ENCODE results near the gene SLC26A6. TPM values are rescaled to one million over a fixed set of nuclear protein-coding genes. Genes with fewer than 3 reads are reported as not detected.

The SLC26A6 gene
- 27.3 and 27.9 TPM in 2 replicates for polyA plus RNA-seq (2013)

GRCh38 chr3:48635222-48636021, at the start of gene SLC26A6:
TSS of gene SLC26A6 (minus strand) at chr3:48635461. CDS start at chr3:48635393, 68 bp downstream.
- peak within 1 kb of the TSS; percentile 62 for H2BK12ac ChIP-seq (ENCODE audit: low read length)
- H3K79me1 ChIP-seq (ENCODE audit: low read length) = peaks cover 9% of the 10 kb centered on the region
- H2AK5ac ChIP-seq (ENCODE audit: low read length) = peak within 1 kb of the TSS; percentile 67

GRCh38 chr3:48684480-48685143, 49.4 kb upstream of the SLC26A6 start:
- no peak overlapping the region for H3K9ac ChIP-seq (ENCODE audit: low read length)
- H2BK12ac ChIP-seq (ENCODE audit: low read length) = no peak overlapping the region
- no peak for DNase-seq
- H2AFZ ChIP-seq (ENCODE audit: insufficient read depth, low read length, poor library complexity) = no peak overlapping the region
- H3K14ac ChIP-seq (ENCODE audit: low read length) = no peak overlapping the region
- no peak overlapping the region for H3K27ac ChIP-seq (ENCODE audit: low read depth, low read length)
- peaks cover 56 to 57% of the 10 kb centered on the region in 2 experiments for H3K36me3 ChIP-seq (ENCODE audit: control insufficient read depth in 1 of 2, insufficient read depth in 2 of 2, low read length in 2 of 2)
- no peak overlapping the region for H2BK5ac ChIP-seq (ENCODE audit: low read depth, low read length, poor library complexity)
- no peak overlapping the region for H2BK120ac ChIP-seq (ENCODE audit: insufficient read depth, low read length, poor library complexity)
- peaks cover 11% of the 10 kb centered on the region in 2 experiments for H3K4me1 ChIP-seq (ENCODE audit: control insufficient read depth in 1 of 2, insufficient read depth in 2 of 2, low read length in 2 of 2)
- no peak overlapping the region for H3K23ac ChIP-seq (ENCODE audit: low read length)
- H3K4ac ChIP-seq (ENCODE audit: low read depth, low read length) = peak overlapping the region; percentile 22
- peaks cover 2% of the 10 kb centered on the region for H3K79me1 ChIP-seq (ENCODE audit: low read length)
- no peaks in the 10 kb centered on the region for H3K27me3 ChIP-seq (ENCODE audit: insufficient read depth, low read length)
- no peak overlapping the region for H3K18ac ChIP-seq (ENCODE audit: low read length)
- H4K8ac ChIP-seq (ENCODE audit: low read depth, low read length) = no peak overlapping the region
- H3K4me2 ChIP-seq (ENCODE audit: low read length) = peak overlapping the region; percentile 34
- WGBS (ENCODE audit: extremely low coverage, insufficient coverage, insufficient read length) = no CpG with 5 or more reads among the region's 7 CpGs
- H4K91ac ChIP-seq (ENCODE audit: low read depth, low read length) = no peak overlapping the region
- H4K12ac ChIP-seq (ENCODE audit: low read depth, low read length) = no peak overlapping the region
- peaks cover 5% of the 10 kb centered on the region for H3K79me2 ChIP-seq (ENCODE audit: control insufficient read depth, insufficient read depth, low read length, poor library complexity)
- peaks cover 2% of the 10 kb centered on the region for H3K9me3 ChIP-seq (ENCODE audit: insufficient read depth, low read depth, low read length)
- H3K4me3 ChIP-seq (ENCODE audit: low read depth, low read length) = no peak overlapping the region
- no peak overlapping the region for H2AK5ac ChIP-seq (ENCODE audit: low read length)

More at GRCh38 chr3:48635222-48636021, at the start of gene SLC26A6:
- Histone ChIP-seq H3K9ac (ENCODE audit: low read length) (peak within 1 kb of the TSS; percentile 80), H3K4ac (ENCODE audit: low read depth, low read length) (peak within 1 kb of the TSS; percentile 66), H3K18ac (ENCODE audit: low read length) (peak within 1 kb of the TSS; percentile 85), H3K23ac (ENCODE audit: low read length) (no peak within 1 kb of the TSS), H3K4me1 (ENCODE audit: control insufficient read depth in 1 of 2, insufficient read depth in 2 of 2, low read length in 2 of 2) (peaks cover 5 to 17% of the 10 kb centered on the region in 2 experiments), H4K8ac (ENCODE audit: low read depth, low read length) (peak within 1 kb of the TSS; percentile 40), H3K36me3 (ENCODE audit: control insufficient read depth in 1 of 2, insufficient read depth in 2 of 2, low read length in 2 of 2) (peaks cover 31 to 38% of the 10 kb centered on the region in 2 experiments), H3K79me2 (ENCODE audit: control insufficient read depth, insufficient read depth, low read length, poor library complexity) (peaks cover 8% of the 10 kb centered on the region), H3K27ac (ENCODE audit: low read depth, low read length) (peak within 1 kb of the TSS; percentile 77), H2BK120ac (ENCODE audit: insufficient read depth, low read length, poor library complexity) (peak within 1 kb of the TSS; percentile 79), H2AFZ (ENCODE audit: insufficient read depth, low read length, poor library complexity) (peak within 1 kb of the TSS; percentile 78), H3K4me2 (ENCODE audit: low read length) (peak within 1 kb of the TSS; percentile 92), H3K14ac (ENCODE audit: low read length) (peak within 1 kb of the TSS; percentile 93), H3K27me3 (ENCODE audit: insufficient read depth, low read length) (no peaks in the 10 kb centered on the region), H3K4me3 (ENCODE audit: low read depth, low read length) (peak within 1 kb of the TSS; percentile 88), H4K12ac (ENCODE audit: low read depth, low read length) (peak within 1 kb of the TSS; percentile 66), H3K9me3 (ENCODE audit: insufficient read depth, low read depth, low read length) (peaks cover 4% of the 10 kb centered on the region), H2BK5ac (ENCODE audit: low read depth, low read length, poor library complexity) (peak within 1 kb of the TSS; percentile 67), H4K91ac (ENCODE audit: low read depth, low read length) (peak within 1 kb of the TSS; percentile 74)
- WGBS (ENCODE audit: extremely low coverage, insufficient coverage, insufficient read length) = no CpG with 5 or more reads among the region's 68 CpGs
- peak; percentile 95 to 98 for DNase-seq

GRCh38 chr3:48684054-48684349, 48.7 kb upstream of the SLC26A6 start:
- Histone ChIP-seq H2AK5ac (ENCODE audit: low read length) (no peak overlapping the region), H4K8ac (ENCODE audit: low read depth, low read length) (no peak overlapping the region), H2BK5ac (ENCODE audit: low read depth, low read length, poor library complexity) (no peak overlapping the region), H3K23ac (ENCODE audit: low read length) (no peak overlapping the region), H3K18ac (ENCODE audit: low read length) (no peak overlapping the region), H3K9me3 (ENCODE audit: insufficient read depth, low read depth, low read length) (peaks cover 2% of the 10 kb centered on the region), H3K79me2 (ENCODE audit: control insufficient read depth, insufficient read depth, low read length, poor library complexity) (peaks cover 5% of the 10 kb centered on the region), H3K4ac (ENCODE audit: low read depth, low read length) (no peak overlapping the region), H2BK120ac (ENCODE audit: insufficient read depth, low read length, poor library complexity) (no peak overlapping the region), H3K79me1 (ENCODE audit: low read length) (peaks cover 2% of the 10 kb centered on the region), H3K9ac (ENCODE audit: low read length) (no peak overlapping the region), H3K27me3 (ENCODE audit: insufficient read depth, low read length) (no peaks in the 10 kb centered on the region), H3K27ac (ENCODE audit: low read depth, low read length) (no peak overlapping the region), H4K91ac (ENCODE audit: low read depth, low read length) (no peak overlapping the region), H3K4me2 (ENCODE audit: low read length) (no peak overlapping the region), H2BK12ac (ENCODE audit: low read length) (no peak overlapping the region), H4K12ac (ENCODE audit: low read depth, low read length) (no peak overlapping the region), H2AFZ (ENCODE audit: insufficient read depth, low read length, poor library complexity) (no peak overlapping the region), H3K4me3 (ENCODE audit: low read depth, low read length) (no peak overlapping the region), H3K14ac (ENCODE audit: low read length) (no peak overlapping the region), H3K36me3 (ENCODE audit: control insufficient read depth in 1 of 2, insufficient read depth in 2 of 2, low read length in 2 of 2) (peaks cover 56 to 57% of the 10 kb centered on the region in 2 experiments), H3K4me1 (ENCODE audit: control insufficient read depth in 1 of 2, insufficient read depth in 2 of 2, low read length in 2 of 2) (peaks cover 11% of the 10 kb centered on the region in 2 experiments)
- no CpG with 5 or more reads among the region's 8 CpGs for WGBS (ENCODE audit: extremely low coverage, insufficient coverage, insufficient read length)
- DNase-seq = no peak

- no peak overlapping the region for H4K8ac ChIP-seq (ENCODE audit: low read depth, low read length)
- no peak overlapping the region for H3K14ac ChIP-seq (ENCODE audit: low read length)
- no peak overlapping the region for H2BK5ac ChIP-seq (ENCODE audit: low read depth, low read length, poor library complexity)
- no peak overlapping the region for H2AFZ ChIP-seq (ENCODE audit: insufficient read depth, low read length, poor library complexity)
- no peaks in the 10 kb centered on the region for H3K9me3 ChIP-seq (ENCODE audit: insufficient read depth, low read depth, low read length)
- H2AK5ac ChIP-seq (ENCODE audit: low read length) = no peak overlapping the region
- peaks cover 11% of the 10 kb centered on the region in 2 experiments for H3K4me1 ChIP-seq (ENCODE audit: control insufficient read depth in 1 of 2, insufficient read depth in 2 of 2, low read length in 2 of 2)
- peaks cover 2% of the 10 kb centered on the region for H3K79me1 ChIP-seq (ENCODE audit: low read length)
- no CpG with 5 or more reads among the region's 9 CpGs for WGBS (ENCODE audit: extremely low coverage, insufficient coverage, insufficient read length)
- H2BK12ac ChIP-seq (ENCODE audit: low read length) = no peak overlapping the region
- no peak overlapping the region for H3K23ac ChIP-seq (ENCODE audit: low read length)
- H3K4me3 ChIP-seq (ENCODE audit: low read depth, low read length) = peak overlapping the region; percentile 34
- no peak for DNase-seq
- H3K27me3 ChIP-seq (ENCODE audit: insufficient read depth, low read length) = no peaks in the 10 kb centered on the region
- H3K27ac ChIP-seq (ENCODE audit: low read depth, low read length) = no peak overlapping the region
- no peak overlapping the region for H4K12ac ChIP-seq (ENCODE audit: low read depth, low read length)
- no peak overlapping the region for H3K4ac ChIP-seq (ENCODE audit: low read depth, low read length)
- H3K18ac ChIP-seq (ENCODE audit: low read length) = no peak overlapping the region
- no peak overlapping the region for H4K91ac ChIP-seq (ENCODE audit: low read depth, low read length)
- H3K79me2 ChIP-seq (ENCODE audit: control insufficient read depth, insufficient read depth, low read length, poor library complexity) = peaks cover 5% of the 10 kb centered on the region
- H3K9ac ChIP-seq (ENCODE audit: low read length) = no peak overlapping the region
- H3K36me3 ChIP-seq (ENCODE audit: control insufficient read depth in 1 of 2, insufficient read depth in 2 of 2, low read length in 2 of 2) = peaks cover 55 to 57% of the 10 kb centered on the region in 2 experiments
- H2BK120ac ChIP-seq (ENCODE audit: insufficient read depth, low read length, poor library complexity) = no peak overlapping the region
- H3K4me2 ChIP-seq (ENCODE audit: low read length) = no peak overlapping the region
Measured at GRCh38 chr3:48682786-48683185, 47.5 kb upstream of the SLC26A6 start.
